D721Med (cell line): ENCODE data around the gene ZFHX3.

Experiments used
- DNase-seq: peaks from one replicate; pipeline ENCODE4 v3.0.0; 2011; ENCODE audit warnings: low spot score; ENCODE audit not compliant: insufficient read length
- FAIRE-seq: peaks from 2 replicates; lab custom pipeline; 2011; peaks lifted over from hg19 to GRCh38; lab: Jason Lieb, UNC
- TF ChIP-seq, protein P1 (sequence below): IDR thresholded peaks from 2 replicates; pipeline ENCODE4 v1.5.1; 2012; ENCODE audit warnings: mild to moderate bottlenecking, control low read depth; ENCODE audit not compliant: insufficient read depth; ENCODE audit errors: missing control alignments

The ZFHX3 gene

GRCh38 chr16:73054498-73054812, 6.5 kb upstream of the ZFHX3 start:
- TF ChIP-seq, protein P1, sequence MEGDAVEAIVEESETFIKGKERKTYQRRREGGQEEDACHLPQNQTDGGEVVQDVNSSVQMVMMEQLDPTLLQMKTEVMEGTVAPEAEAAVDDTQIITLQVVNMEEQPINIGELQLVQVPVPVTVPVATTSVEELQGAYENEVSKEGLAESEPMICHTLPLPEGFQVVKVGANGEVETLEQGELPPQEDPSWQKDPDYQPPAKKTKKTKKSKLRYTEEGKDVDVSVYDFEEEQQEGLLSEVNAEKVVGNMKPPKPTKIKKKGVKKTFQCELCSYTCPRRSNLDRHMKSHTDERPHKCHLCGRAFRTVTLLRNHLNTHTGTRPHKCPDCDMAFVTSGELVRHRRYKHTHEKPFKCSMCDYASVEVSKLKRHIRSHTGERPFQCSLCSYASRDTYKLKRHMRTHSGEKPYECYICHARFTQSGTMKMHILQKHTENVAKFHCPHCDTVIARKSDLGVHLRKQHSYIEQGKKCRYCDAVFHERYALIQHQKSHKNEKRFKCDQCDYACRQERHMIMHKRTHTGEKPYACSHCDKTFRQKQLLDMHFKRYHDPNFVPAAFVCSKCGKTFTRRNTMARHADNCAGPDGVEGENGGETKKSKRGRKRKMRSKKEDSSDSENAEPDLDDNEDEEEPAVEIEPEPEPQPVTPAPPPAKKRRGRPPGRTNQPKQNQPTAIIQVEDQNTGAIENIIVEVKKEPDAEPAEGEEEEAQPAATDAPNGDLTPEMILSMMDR, result no peak
- FAIRE-seq (no peak), DNase-seq (no peak)

GRCh38 chr16:73054125-73054484, 6.2 kb upstream of the ZFHX3 start:
- FAIRE-seq, result no peak

GRCh38 chr16:73053364-73054124, 5.6 kb upstream of the ZFHX3 start:
- DNase-seq, result no peak
- no peak for FAIRE-seq
- TF ChIP-seq, protein P1, result no peak

More at GRCh38 chr16:73054125-73054484, 6.2 kb upstream of the ZFHX3 start:
- no peak for DNase-seq
- TF ChIP-seq, protein P1, result no peak

DNA sequence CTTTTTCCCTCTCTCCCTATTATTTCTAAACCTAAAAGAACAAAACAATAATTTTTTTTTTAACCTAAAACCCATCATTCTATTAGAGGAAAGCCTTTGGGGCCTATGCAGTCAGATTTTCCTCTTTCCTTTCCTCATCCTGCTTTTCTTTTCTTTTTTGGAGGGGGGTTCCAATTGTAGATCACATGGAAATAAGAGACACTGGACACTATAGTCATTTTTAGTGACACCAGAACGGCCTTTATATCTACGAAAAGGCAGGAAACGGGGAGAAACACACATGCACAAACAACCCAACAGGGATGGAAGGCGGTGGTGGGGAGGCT, 5.1 kb upstream of the ZFHX3 start:
- FAIRE-seq, result no peak
- DNase-seq, result no peak
- TF ChIP-seq, protein P1, result no peak

GRCh38 chr16:73052576-73052975, 4.6 kb upstream of the ZFHX3 start:
- DNase-seq, result no peak
- FAIRE-seq, result no peak
- TF ChIP-seq, protein P1, result no peak

- DNase-seq, result no peak
- TF ChIP-seq, protein P1, result no peak
- FAIRE-seq, result no peak
Measured at GRCh38 chr16:73051961-73052360, 4.0 kb upstream of the ZFHX3 start.

DNA sequence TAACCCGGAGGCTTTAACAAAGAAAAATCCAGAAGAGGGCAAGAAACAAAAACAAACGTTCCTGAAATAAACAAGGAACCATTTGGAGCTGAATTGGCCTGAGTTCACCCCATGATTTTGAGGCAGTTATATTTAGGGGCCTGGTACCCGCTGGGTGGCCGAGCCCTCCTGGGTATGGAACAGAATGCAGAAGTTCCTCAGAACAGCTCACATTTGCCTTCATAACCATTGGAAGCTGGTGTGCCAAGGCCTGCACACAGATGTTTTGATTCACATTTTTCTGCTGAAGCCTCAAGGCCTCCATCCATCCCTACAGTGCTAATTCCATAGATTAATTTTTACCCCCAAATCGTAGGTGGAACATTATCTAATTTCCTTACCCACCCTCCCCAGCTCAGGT, 3.3 kb upstream of the ZFHX3 start:
- no peak for FAIRE-seq
- TF ChIP-seq, protein P1, result no peak
- DNase-seq, result no peak
